Ishikawa (cell line): ENCODE data around the gene HPD.

ENCODE experiments used
- CEBPB ChIP-seq: IDR thresholded peaks from 2 replicates; pipeline ENCODE4 v1.6.1; 2012
- CREB1 ChIP-seq: IDR thresholded peaks from 2 replicates; pipeline ENCODE4 v1.6.1; 2012; ENCODE audit warnings: low read depth
- EGR1 ChIP-seq: IDR thresholded peaks from 2 replicates; pipeline ENCODE4 v1.6.1; 2012
- EP300 ChIP-seq: IDR thresholded peaks from 2 replicates; pipeline ENCODE4 v1.6.1; 2012; ENCODE audit warnings: borderline replicate concordance
- FOXM1 ChIP-seq: IDR thresholded peaks from 2 replicates; pipeline ENCODE4 v1.6.1; 2012; ENCODE audit warnings: low read depth, borderline replicate concordance
- NFIC ChIP-seq: IDR thresholded peaks from 2 replicates; pipeline ENCODE4 v1.6.1; 2012
- RAD21 ChIP-seq: IDR thresholded peaks from 2 replicates; pipeline ENCODE4 v1.6.1; 2012; ENCODE audit warnings: low read depth
- TAF1 ChIP-seq: IDR thresholded peaks from 2 replicates; pipeline ENCODE4 v1.6.1; 2012; ENCODE audit warnings: low read depth, mild to moderate bottlenecking
- TCF12 ChIP-seq: IDR thresholded peaks from 2 replicates; pipeline ENCODE4 v1.6.1; 2012; ENCODE audit warnings: low read depth
- TEAD4 ChIP-seq: IDR thresholded peaks from 2 replicates; pipeline ENCODE4 v1.6.1; 2012
- YY1 ChIP-seq: IDR thresholded peaks from 2 replicates; pipeline ENCODE4 v1.6.1; 2012; ENCODE audit warnings: low read depth
- ZBTB7A ChIP-seq: IDR thresholded peaks from 2 replicates; pipeline ENCODE4 v1.6.1; 2012; ENCODE audit warnings: low read depth
- TF ChIP-seq, protein P1 (sequence below): IDR thresholded peaks from 2 replicates; pipeline ENCODE4 v1.6.1; 2012
- TF ChIP-seq, protein P2 (sequence below): IDR thresholded peaks from 2 replicates; pipeline ENCODE4 v1.6.1; 2012
- TF ChIP-seq, protein P3 (sequence below): IDR thresholded peaks from 2 replicates; pipeline ENCODE4 v1.6.1; 2012; ENCODE audit warnings: low read depth, mild to moderate bottlenecking

The HPD gene

DNA sequence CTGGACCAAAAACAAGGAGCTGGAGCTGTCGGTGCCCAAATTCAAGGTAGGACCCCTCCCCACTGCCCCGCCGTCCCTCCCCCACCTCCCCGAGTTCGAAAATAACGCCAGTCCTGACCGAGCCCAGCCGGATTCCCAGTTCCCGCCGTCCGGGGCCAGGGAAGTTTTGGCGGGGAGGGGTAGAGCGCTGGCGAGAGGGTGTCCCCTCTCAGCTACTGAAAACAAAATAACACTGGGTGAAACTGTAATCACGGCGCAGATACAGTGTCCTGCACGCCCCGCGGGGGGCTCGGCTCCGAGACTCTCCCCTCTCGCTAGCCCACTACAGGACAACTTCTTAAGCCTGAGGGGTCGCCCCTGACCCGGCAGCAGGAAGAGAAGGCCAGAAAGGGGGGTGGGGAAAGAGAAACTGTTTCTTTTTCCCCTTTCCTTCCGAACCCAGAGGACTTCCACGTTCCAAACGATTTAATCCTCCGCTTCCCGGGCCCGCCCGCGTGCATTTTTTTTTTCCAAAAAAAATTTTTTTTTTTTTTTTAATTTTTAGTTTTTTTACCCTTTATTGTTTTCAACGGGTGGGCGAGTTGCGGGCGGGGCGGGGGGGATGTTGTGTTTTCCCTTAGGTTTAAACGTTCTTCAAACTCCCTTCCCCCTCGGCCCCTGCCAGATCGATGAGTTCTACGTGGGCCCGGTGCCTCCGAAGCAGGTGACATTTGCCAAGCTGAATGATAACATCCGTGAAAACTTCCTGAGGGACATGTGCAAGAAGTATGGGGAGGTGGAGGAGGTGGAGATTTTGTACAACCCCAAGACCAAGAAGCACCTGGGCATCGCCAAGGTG is 53.3 kb downstream of the HPD start:
- TF ChIP-seq NFIC (no peak), RAD21 (no peak), FOXM1 (no peak), TAF1 (no peak), TEAD4 (no peak), EGR1 (no peak), CEBPB (no peak), TCF12 (no peak), ZBTB7A (no peak; the same call in 1 of the 2 replicates)
- TF ChIP-seq, protein P1, sequence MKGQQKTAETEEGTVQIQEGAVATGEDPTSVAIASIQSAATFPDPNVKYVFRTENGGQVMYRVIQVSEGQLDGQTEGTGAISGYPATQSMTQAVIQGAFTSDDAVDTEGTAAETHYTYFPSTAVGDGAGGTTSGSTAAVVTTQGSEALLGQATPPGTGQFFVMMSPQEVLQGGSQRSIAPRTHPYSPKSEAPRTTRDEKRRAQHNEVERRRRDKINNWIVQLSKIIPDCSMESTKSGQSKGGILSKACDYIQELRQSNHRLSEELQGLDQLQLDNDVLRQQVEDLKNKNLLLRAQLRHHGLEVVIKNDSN: no peak

DNA sequence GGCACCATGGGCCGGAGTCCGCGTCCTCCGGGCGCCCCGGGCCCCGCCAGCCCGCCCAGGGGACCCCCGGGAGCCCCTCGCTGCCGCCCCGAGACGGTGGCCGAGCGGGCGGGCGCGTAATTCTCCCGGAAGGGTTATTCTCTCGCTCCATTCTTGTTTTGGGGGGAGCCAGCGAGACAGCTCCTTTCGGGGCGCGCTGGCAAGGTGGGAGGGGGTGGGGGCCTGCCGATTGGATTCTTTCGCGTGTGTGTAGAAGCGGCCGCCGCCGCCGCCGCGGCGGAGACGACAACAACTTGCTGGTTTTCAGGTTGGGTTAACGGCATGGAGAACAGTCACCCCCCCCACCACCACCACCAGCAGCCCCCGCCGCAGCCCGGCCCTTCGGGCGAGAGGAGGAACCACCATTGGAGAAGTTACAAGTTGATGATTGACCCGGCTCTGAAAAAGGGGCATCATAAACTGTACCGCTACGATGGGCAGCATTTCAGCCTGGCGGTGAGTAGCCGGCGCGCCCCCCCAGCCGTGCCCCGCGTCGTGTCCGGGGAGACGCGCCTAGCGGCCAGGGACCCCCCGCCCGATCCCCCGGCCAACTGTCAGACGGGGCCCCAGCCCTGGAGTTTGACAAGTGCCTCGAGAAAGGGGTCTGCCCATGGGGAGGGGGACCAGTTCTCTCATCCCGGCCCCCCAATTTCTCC is 54.1 kb downstream of the HPD start:
- TF ChIP-seq EGR1 (no peak), ZBTB7A (peak; percentile 71)

DNA sequence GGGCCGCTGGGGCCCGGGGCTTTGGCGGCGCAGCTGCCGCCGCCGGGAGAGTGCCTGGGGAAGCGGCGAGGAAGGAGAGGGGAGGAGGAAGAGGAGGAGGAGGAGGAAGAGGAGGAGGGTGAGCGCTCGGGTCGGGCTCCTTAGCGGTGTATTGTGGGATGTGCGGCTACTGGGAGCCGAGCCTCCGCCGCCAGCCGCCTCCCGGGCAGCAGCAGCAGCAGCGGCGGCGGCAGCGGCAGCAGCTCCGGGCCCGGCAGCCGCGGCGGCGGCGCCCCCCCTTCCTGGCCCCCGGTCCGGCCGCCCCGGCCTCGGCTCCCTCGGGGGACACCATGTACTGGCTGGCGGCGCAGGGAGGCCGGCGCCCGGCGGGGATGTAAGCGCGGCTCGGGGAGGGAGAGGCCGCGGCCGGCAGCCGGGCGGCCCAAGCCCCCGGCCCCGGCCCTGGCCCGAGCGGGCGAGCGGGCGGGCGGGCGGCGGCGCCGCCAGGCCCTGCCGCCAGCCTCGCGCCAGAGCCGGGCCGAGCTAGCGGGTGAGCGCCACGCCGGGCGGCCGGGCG is 54.7 kb downstream of the HPD start, which contains the start of gene SETD1B:
SETD1B (plus strand) TSS at position 149 of the 556 bp plus-strand sequence. CDS start 729 bp downstream, outside the sequence.
- TF ChIP-seq CEBPB (no peak), EP300 (no peak), ZBTB7A (no peak), TCF12 (no peak), TAF1 (peak; percentile 59; the same call in 1 of the 2 replicates), FOXM1 (no peak), EGR1 (no peak), TEAD4 (no peak)
- TF ChIP-seq, protein P2, sequence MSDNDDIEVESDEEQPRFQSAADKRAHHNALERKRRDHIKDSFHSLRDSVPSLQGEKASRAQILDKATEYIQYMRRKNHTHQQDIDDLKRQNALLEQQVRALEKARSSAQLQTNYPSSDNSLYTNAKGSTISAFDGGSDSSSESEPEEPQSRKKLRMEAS: 0 out of 2 replicates have a peak, but pooled peaks have one; percentile 4
- TF ChIP-seq, protein P1: no peak
- TF ChIP-seq, protein P3, sequence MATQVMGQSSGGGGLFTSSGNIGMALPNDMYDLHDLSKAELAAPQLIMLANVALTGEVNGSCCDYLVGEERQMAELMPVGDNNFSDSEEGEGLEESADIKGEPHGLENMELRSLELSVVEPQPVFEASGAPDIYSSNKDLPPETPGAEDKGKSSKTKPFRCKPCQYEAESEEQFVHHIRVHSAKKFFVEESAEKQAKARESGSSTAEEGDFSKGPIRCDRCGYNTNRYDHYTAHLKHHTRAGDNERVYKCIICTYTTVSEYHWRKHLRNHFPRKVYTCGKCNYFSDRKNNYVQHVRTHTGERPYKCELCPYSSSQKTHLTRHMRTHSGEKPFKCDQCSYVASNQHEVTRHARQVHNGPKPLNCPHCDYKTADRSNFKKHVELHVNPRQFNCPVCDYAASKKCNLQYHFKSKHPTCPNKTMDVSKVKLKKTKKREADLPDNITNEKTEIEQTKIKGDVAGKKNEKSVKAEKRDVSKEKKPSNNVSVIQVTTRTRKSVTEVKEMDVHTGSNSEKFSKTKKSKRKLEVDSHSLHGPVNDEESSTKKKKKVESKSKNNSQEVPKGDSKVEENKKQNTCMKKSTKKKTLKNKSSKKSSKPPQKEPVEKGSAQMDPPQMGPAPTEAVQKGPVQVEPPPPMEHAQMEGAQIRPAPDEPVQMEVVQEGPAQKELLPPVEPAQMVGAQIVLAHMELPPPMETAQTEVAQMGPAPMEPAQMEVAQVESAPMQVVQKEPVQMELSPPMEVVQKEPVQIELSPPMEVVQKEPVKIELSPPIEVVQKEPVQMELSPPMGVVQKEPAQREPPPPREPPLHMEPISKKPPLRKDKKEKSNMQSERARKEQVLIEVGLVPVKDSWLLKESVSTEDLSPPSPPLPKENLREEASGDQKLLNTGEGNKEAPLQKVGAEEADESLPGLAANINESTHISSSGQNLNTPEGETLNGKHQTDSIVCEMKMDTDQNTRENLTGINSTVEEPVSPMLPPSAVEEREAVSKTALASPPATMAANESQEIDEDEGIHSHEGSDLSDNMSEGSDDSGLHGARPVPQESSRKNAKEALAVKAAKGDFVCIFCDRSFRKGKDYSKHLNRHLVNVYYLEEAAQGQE: no peak

DNA sequence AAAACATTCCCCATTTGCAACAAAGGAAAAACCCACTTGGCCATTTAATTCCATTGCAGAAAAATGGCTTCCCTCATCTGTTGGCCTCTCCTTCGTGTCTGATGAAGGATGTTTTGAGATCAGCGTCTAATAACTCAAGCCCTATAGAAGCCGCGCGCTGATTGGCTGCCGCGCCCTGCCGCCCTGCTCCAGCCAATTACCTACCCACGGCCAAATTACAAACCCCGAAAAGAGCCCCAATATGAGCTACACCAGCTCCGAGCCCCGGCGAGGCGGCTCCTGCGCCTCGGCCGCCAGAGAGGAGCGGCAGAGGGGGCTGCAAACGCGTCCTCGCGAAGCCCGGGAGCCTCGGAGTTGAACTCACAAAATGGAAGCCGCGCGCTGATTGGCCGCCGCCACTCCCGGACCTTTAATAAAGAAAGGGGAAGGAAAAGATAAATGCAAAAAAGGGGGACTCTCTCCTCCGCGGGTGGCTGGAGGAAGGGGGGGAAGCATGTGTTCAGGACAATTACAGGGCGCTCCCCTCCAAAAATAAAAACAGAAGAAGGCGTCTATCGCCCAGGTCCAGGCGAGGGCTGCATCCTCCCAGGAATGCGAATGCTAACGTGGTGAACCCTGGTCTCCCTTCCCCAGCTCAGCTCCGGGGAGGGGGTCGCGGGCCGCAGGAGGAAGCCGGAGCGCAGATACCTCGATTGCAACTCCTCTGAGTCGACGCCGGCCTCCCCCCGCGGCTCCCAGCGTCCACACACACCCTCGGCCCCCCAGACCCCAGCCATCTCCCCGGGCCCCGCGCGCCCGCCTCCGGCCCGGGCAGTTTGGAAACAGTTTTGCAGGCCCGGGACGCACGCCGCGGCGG is 55.6 kb downstream of the HPD start:
- TF ChIP-seq TAF1 (peak; percentile 80), EP300 (no peak), EGR1 (no peak), TEAD4 (peak; percentile 50; the same call in 1 of the 2 replicates), CEBPB (no peak), FOXM1 (peak; percentile 27; the same call in 1 of the 2 replicates), RAD21 (no peak), ZBTB7A (peak; percentile 94), YY1 (peak; percentile 84), TCF12 (peak; percentile 52; the same call in 1 of the 2 replicates)
- TF ChIP-seq, protein P3: no peak
- TF ChIP-seq, protein P1: 0 out of 2 replicates have a peak, but pooled peaks have one; percentile 14

DNA sequence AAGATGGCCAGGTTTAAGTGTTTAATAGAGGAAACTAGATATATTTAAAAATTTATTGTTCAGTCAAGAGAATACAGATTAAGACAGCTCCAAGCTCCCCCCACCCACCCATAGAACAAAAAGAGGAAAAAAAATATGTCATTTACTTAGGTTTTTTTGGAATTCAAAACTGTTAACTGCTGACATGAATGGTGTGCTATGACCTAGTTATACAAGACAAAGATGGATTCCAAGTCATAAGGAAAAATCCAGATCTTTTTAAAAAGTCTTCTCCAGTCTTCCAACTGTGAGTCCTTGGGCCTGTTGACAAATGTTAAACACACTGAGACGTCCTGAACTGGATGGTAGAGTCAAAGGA is 56.2 kb downstream of the HPD start:
- no peak for TF ChIP-seq EP300
- TF ChIP-seq TAF1: no peak
- no peak for TF ChIP-seq ZBTB7A
- no peak for TF ChIP-seq CREB1
- TF ChIP-seq TEAD4: no peak
- TF ChIP-seq NFIC: no peak
- no peak for TF ChIP-seq RAD21
- no peak for TF ChIP-seq TCF12
- no peak for TF ChIP-seq CEBPB
- TF ChIP-seq, protein P1: no peak
- TF ChIP-seq, protein P2: no peak
- TF ChIP-seq, protein P3: no peak
- TF ChIP-seq YY1: no peak
- no peak for TF ChIP-seq FOXM1
